CD4-positive, alpha-beta T cell treated with Interleukin-2 at 100 ng/mL for 4 hours (primary cell): ENCODE data around the gene TMEM117.
"Not testable (repeated sequence)": the region's sequence is repeated elsewhere in the genome, so short reads cannot be mapped to it uniquely, and the experiment has no call there.

Experiments used
- DNase-seq: peaks from one replicate; pipeline ENCODE4 v3.0.0-alpha.2; 2020; ENCODE audit warnings: low spot score

TMEM117 gene

GRCh38 chr12:44296624-44297197 is 460.8 kb downstream of the TMEM117 start:
- DNase-seq = no peak

- DNase-seq = no peak
Observed at GRCh38 chr12:44299524-44299923, 463.6 kb downstream of the TMEM117 start.

- DNase-seq = no peak
Observed at GRCh38 chr12:44307506-44308168, 471.8 kb downstream of the TMEM117 start.

DNA sequence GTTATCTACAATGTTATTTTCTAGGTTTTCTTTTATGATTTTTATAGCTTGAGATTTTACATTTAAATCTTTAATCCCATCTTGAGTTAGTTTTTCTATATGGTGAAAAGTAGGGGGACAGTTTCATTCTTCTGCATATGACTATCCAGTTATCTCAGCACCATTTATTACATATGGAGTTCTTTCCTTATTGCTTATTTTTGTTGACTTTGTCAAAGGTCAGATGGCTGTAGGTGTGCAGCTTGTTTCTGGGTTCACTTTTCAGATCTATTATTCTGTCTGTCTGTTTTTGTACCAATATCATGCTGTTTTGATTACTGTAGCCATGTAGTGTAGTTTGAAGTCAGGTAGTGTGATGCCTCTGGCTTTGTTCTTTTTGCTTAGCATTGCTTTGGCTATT is 477.3 kb downstream of the TMEM117 start:
- no peak for DNase-seq

GRCh38 chr12:44314007-44314500 is 478.2 kb downstream of the TMEM117 start:
- DNase-seq = no peak

GRCh38 chr12:44317651-44318126 is 481.8 kb downstream of the TMEM117 start:
- no peak for DNase-seq

- no peak for DNase-seq
Observed at GRCh38 chr12:44331269-44331668, 495.4 kb downstream of the TMEM117 start.

GRCh38 chr12:44334347-44334746 is 498.5 kb downstream of the TMEM117 start:
- DNase-seq = no peak

GRCh38 chr12:44335030-44335429 is 499.1 kb downstream of the TMEM117 start:
- no peak for DNase-seq

GRCh38 chr12:44336577-44336976 is 500.7 kb downstream of the TMEM117 start:
- DNase-seq = no peak

DNA sequence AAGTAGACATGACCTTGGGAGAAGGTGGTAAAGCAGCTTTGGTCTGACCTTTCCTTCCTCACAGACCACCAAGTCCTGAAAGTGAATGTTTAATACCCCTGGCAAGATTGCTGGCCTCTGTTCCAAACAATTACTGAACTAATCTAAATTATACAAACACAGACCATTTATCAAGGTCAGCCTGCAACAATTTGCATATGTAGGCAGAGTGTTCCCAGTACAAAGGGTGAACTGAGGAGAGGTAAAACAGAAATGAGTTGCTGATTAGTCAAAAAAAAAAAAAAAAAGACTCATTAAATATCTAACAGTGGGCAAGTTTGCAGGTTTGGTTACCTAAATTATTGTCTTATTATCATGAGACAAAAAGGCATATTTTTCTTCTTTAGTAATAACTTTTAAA is 506.5 kb downstream of the TMEM117 start:
- DNase-seq = no peak

DNA sequence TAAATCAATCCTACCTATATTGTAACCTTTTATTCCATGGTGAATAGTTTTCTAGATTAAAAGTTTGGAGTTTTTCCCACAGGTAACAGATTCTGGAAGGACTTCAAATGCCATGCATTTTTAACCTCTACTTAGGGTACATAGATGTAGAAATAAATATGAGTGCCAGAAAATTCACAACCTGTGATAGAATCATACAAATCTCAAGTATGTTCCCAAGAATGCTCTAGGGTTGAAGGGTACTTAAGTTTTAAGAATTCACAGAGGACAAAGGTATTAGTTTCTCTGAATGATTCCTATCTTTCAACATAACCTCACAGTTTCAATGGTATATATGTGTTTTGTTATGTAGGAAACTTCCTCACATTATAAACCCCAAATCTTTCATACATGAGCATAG is 511.3 kb downstream of the TMEM117 start:
- no peak for DNase-seq

- no peak for DNase-seq
Observed at GRCh38 chr12:44357494-44357893, 521.6 kb downstream of the TMEM117 start.

GRCh38 chr12:44358636-44359035 is 522.8 kb downstream of the TMEM117 start:
- no peak for DNase-seq

DNA sequence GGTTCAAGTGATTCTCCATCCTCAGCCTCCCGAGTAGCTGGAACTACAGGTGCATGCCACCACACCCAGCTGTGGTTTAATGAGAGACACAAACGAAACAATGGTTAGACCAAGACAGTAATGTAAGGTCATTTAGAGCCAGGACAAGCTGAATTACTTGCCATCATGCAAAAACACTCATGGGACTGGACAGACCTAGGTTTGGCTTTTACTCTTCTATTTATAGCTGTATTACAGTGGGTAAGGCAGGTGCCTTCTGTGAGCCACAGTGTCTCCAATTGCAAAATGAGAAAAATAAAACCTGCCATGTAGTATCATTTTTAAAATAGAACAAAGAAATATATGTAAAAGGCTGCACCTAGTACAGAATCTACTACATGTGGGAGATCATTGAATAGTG is 527.1 kb downstream of the TMEM117 start:
- DNase-seq = no peak

- DNase-seq = no peak
Observed at GRCh38 chr12:44367136-44367535, 531.3 kb downstream of the TMEM117 start.

DNA sequence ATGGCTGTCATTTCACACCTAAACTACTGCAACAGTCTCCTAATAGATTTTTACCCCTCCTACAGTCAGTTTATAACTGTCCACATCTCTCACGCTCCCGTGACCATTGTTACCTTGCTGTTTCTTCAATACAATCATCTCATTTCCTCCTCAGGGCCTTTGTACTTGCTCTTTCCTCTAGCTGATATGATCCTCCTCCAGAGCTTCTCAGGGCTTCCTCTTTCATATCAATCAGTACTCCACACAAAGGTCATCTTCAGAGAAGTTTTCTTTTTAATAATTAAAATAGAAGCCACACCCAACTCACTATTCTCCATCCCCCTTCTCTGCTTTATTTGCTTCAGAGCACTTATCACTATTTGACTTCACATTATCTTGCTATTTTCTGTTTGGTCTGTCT is 532.0 kb downstream of the TMEM117 start:
- DNase-seq = no peak

DNA sequence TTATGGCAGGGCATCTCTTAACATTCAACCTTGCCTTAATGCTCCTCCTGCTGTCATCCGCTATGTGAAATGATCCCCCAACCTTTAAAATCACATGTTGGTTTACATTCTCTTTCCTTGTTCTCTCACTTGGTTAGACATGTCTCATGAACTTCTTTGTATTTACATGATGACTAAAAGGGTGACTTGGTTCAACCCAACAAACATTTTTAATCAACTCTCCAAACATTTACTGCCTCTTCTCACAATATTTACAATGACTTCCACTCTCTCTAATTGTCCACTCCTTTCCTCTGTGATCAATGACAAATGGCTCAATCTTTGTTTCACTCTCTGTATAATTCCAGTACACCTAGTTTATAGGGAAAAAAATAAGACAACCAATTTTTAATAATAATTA is 534.1 kb downstream of the TMEM117 start:
- no peak for DNase-seq

DNA sequence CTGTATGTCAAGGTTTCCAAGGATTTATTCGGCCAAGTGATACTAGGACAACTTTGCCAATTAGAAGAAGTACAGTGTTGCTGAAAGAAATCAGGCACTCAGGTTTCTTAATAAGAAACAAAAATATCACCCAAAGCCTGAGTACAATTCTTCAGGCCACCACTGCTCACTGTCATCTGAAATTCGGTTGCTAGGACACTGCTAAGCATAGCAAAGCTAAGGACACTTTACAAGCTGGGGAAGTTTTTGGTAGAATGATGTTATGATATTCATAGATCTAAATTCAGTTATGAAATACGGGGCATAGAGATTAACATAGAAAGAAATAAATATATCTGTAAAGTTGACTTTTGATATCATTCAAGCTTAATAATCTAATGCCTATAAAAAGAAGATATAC is 535.1 kb downstream of the TMEM117 start:
- no peak for DNase-seq

DNA sequence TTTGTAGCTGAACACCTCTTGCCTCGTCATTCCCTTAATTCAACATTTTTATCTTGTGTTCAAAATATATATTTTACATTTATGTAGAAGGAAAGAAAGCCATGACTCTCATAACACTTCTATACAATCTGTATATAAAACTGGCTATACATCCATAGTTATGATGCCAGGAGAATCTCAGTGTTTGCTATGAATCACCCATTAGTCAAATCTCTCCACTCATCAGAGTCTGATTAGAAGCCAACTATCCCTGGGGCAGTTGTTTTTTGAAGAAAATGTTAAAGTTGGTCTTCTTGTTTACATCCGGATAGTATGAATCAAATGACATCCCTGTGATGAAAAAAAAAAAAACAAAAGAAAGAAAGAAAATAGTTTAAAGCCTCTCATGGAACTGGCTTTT is 536.4 kb downstream of the TMEM117 start:
- DNase-seq = no peak

DNA sequence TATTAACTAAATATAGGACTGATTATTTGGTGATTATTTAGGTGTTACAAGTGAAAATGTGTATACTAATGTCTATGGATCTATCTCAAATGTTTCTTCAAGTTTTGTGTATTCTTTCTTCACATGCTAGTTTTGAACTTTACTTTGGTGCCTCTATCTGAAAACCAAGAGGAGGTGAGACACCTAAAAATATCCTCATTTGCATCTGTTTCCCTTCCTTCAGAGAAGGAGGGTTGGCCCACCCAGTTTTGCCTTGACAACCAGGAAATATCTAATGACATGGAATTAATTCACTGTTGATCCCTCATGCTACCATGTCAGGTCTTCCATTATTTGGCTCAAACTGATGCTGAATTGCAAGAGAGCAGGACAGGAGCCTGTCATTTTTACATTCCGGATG is 539.8 kb downstream of the TMEM117 start:
- DNase-seq = no peak

GRCh38 chr12:44377443-44378187 is 541.7 kb downstream of the TMEM117 start:
- DNase-seq = no peak

DNA sequence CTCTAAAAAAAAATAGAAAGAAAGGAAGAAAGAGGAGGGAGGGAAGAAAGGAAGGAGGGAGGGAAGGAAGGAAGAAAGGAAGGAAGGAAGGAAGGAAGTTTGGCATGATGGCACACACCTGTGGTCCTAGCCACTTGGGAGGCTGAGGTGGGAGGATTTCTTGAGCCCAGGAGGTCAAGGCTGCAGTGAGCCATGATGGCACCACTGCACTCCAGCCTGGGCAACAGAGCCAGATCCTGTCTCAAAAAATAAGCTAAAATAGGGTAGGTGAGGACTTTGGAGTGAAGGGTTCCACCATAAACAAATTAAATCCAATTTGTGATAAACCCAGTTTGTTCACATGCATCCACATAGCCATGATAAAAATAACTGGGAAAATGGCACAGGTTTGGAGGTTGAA is 543.2 kb downstream of the TMEM117 start:
- not testable (repeated sequence) for DNase-seq
